SKM-1 treated with dmso at 0.1 percent for 144 hours (cell line): ENCODE data around the gene CNDP2.
A peak's percentile ranks its signal among the peaks of the same experiment; 100 is the strongest.

Experiments
- DNase-seq: peaks from one replicate; lab custom pipeline; 2025; ENCODE audit not compliant: unreplicated experiment; lab: John Stamatoyannopoulos, UW

Gene CNDP2

DNA sequence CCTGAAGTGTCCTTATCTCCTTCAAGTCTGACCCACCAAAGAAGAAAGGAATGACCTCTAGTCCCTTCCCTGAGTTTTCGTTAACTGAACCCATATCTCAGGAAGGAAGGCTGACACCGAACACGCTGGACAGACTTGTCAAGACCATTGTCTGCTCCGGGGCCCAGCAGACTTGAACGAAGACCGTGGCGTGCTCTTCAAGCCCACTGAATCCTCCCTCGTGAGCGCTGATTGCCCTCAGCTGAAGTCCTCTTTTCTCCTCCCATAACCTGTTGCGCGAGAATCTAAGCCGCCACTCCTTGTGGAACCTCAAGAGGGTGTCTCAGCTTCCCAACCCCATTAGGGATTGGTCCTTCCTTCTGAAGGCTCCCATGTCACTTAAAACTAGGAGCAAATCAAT lies 37.5 kb downstream of the CNDP2 start:
- DNase-seq: no peak

DNA sequence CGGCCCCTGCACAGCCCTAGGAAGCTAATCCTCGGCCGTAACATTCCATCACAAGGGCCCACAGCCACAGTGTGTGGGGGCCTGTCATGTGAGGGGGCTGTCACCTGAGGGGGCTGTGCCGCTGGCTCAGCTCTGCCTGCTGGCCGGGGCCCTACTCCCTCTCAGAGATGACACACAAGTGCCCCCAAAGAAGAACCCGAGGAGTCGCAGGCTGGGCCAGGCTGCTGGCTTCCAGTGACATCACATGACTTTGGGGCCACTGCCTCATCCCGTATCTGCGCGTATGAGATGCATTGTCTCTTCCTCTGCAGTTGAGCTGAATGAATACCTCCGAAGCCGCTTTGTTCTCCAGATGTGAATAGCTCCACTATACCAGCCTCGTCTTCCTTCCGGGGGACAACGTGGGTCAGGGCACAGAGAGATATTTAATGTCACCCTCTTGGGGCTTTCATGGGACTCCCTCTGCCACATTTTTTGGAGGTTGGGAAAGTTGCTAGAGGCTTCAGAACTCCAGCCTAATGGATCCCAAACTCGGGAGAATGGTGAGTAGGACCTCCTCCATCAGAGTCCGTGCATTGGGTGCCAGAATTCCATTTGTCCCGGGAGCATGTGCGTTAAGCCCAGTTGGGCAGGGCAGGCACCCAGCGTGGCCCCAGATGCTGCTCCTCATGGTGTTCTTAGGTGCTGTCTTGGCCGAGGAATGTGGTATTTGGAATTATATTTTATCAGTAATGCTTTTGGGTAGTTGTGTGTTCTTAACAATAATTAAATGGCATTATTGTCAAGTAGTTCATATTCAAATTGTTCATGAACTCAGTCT lies 38.2 kb downstream of the CNDP2 start, which contains the start of gene CNDP1:
CNDP1 (plus strand) TSS at position 351 of the 820 bp plus-strand sequence; CDS start at position 519, 168 bp downstream.
- DNase-seq: no peak

DNA sequence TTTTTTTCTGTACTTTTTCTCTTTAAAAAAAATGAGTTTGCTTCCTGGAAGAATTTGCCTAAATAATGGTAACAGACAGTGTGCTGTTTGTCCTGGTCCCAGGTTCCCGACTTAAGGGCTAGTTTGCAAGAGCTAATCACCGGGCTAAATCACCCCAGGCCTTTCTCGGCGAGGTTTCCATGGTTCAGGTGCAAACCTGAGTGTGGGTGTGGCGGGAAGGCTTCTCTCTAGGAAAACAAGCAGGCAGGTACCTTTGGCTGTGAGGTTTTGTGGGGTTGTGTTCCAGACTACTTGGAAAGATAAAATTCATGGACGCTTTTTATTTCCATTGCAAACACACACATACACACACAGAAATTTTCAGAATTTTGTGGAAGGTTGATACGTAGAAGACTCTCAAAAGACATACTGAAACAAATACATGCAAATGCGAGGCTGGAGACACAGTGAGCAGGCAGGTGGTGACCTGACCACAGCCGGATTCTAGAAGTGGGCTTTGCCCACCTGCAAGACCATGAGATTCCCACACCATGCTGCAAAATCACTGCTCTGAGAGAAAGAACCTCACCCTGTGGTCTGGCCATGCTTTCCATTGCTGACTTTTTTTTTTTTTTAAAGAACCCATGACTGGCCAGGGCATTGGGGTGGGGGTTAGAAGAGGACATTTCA lies 39.0 kb downstream of the CNDP2 start:
- no peak for DNase-seq

DNA sequence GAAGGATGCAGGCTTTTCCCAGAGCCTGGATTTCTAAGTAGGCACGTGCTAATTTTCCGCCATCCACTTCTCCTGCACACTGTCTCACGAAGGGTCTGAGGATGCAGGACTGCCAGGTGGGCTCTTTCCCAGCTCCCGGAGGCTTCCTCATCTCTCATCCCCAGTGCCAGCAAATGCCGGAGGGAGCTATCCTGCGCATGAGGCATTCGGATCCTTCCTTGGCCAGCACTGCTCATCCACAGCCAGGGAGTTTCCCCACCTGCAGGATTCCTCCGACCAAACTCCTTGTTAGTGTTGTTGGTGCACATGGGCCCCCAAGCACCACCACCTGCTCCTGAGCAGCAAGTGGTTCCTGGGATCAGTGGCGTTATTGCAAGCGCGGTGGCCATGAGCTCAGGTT lies 43.1 kb downstream of the CNDP2 start:
- no peak for DNase-seq

DNA sequence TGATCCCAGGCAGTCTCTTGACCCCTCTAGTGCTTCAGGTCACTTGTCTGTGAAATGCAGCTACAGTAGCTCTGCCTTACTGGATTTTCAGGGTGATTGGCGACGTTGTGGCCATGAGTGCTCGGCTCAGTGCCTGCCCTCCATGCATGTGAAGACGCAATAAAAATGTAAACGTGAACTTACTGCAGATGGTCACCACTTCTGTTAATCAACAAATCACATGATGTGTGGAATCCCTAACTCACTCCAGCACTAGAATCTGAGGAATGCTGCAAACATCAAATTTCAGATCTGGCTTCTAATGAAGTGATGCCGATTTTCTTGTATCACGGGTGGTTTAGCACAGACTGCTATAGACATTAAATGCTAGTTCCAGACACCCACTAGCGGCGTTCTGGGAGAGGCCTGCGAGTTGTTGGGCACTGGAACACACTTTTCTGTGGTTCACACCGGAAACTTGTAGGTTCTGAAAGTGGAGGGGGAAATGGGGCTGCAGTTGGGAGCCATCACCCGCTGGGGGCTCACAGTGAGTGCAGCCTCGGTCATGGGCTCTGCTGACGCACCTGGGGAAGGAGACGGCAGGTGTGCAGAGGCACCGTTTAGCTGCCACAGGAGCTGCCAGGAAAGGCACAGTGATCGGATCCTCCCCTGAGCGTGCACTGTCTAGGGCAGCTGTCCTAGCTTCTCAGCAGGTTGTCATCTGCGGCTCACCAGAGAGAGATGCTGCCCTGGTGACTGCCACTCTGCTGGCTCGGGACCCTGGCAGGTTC lies 44.7 kb downstream of the CNDP2 start:
- DNase-seq: no peak

DNA sequence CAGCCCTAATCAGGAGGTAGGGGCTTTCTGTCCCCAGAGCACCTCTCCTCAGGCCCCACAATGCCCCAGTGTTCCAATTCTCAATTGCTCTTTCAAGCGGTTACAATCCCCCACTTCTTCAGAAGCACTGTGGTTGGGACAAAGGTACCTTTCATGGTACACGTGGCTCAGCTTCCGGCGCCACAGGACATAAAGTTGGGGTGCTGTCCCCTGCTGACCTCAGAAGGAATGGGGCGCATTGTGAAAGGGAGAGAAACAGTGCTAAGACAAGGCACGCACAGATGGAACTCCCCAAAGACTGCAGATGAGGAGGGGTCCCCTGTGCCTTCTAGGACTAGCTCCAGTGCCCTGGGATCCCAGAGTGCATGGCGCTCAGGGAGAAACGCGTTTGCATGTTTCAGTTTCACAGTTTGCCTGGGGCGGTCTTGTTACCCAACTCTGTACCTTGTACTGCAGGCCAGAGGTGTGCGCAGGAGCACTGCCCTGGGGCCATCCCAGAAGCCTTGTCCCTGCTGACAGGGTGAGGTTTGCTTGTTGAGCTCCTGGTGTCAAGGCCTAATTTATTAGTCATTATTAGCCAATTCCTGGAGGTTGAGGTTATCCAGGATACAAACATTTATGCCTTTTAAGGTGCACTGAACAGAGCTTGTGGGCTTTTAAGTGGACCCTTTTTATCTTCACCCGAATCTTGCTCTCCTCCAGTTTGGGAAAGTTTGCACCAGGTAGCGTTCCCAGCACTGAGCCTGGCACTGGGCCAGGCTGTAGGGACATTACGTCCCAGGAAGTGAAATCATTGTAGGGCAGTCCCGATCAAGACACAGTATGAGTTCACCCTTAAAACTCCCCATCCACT lies 45.8 kb downstream of the CNDP2 start:
- DNase-seq: no peak

DNA sequence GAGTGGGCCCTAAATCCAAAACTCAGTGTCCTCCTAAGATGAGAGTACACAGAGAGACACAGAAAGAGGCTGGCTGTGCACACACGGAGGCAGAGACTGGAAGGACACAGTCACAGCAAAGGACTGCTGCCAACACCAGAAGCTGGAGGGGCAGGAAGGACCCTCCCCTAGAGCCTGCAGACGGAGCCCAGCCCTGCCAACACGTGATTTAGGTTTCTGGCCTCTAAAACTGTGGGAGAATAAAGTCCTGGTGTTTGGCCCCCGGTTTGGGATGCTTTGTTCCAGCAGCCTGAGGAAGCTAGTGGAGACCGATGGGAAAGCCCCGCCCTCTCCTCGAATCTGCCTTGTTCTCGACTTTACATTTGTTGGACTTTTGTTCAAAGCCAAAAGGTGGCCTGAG lies 48.7 kb downstream of the CNDP2 start:
- DNase-seq: no peak

DNA sequence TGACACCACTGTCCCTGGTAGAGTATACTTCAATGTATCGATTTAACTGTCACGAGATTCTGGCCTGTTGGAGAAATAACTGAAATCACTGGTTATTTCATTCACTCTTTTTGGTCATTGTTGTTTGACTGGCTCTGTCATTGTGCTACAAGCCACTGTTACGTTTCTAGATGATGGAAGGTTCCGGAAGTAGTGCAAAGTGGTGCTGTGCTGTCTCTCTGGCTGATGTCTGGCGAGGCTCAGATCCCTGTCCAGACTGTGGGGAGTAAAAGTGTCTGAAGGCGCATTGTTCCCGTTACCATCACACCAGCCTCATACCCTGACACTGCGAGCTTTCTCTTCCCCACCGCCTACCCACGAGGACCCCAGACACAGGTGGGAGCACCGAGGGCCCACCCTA lies 49.8 kb downstream of the CNDP2 start:
- no peak for DNase-seq

DNA sequence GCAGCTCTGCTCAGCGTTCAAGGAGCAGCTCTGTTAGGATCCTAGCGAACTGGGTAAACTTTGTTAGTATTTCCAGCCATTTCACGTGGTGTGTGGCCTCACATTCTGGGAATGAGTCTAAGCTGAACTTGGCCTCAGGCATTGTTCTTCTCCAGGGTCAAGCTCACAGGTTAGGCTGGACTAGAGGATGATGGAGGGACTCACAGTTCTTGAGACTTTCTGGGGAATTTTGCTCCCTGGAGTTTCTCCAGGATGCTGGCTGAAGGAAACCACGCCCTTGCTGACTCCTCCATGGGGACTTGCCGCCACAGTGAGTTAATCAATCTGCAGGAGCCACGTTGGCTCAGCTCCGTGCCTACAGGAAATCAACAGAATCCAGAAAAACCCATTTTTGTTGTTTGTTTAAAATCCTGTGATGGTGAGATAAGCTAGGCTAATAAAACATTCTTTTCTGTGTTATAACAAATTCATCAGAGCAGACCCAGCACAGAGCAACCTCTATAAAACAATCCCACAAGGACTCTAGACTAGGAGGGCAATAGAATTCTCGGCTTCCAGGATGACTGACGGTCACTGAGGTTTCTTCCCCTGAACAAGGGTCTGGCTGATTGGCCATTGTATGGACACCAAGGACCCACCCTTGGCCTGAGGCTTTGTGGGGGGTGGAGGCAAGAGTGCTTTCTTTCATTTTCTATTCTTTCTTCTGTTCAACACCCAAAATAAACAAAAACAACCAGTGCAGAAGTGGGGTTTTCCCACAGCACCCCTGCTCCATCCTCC lies 50.8 kb downstream of the CNDP2 start:
- no peak for DNase-seq

DNA sequence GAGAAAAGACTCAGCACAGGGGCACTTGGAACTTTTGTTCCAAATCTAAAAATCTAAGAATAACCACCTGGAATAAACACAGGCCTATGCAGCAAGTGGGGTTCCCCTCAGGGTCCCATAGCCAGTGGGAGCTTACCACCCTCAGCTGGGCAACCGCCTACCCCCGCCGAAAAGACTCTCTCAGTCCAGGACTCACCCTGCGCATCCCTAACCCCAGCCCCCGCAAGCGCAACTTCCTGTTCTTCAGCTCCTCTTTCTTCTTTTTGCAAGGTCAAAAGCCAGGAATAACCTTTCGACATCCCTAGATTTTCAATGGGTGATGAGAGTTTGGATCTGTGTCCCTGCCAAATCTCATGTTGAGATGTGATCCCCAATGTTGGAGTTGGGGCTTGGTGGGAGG lies 51.7 kb downstream of the CNDP2 start:
- no peak for DNase-seq

DNA sequence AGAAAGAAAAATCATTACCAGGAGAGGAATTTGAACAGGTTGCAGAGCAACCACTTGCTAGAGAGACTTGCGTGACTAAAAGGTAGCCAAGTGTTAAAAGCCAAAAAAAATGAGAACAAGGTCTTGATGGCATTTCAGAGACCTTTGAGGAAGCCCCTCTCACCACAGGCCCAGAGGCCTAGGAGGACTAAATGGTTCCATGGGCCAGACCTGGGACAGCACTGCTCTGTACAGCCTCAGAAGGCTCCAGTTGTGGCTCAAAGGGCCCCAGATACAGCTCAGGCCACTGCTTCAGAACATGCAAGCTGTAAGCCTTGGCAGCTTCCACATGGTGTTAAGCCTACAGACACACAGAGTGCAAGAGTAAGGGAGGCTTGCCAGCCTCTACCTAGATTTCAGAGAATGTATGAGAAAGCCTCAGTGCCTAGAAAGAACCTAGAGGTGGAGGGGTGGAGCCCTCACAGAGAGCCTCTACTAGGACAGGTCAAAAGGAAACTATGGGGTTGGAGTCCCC lies 53.5 kb downstream of the CNDP2 start:
- no peak for DNase-seq

DNA sequence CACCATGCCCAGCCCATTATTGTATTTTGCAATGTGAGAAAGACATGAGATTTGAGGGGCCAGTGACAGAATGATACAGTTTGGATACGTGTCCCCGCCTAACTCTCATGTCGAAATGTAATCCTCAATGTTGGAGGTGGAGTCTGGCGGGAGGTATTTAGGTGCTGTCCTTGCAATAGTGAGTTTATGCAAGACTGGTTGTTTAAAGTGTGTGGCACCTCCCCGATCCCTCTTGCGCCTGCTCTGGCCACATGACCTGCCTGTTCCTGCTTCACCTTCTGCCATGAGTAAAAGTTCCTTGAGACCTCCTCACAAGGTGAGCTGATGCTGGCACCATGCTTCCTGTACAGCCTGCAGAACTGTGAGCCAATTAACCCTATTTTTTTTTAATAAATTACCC lies 54.7 kb downstream of the CNDP2 start:
- DNase-seq: no peak

DNA sequence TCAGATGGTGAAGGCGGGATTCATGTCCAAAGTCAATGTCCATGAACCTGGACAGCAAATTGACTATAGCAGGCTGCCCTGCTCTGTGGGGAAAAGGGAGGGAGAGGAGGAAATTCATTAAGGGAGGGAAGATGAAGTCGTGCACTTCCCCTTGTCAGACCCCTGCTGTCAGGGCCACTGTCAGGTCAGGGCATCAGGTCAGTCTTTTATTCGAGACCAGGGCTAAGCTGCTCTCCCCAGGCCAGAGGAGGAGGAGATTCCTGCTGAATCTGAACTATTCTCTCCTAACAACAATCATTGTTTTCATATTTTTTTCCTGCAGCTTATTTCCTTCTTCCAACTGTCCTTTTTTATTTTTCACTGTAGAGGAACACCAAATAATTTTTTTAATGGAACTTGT lies 55.3 kb downstream of the CNDP2 start:
- DNase-seq: no peak

DNA sequence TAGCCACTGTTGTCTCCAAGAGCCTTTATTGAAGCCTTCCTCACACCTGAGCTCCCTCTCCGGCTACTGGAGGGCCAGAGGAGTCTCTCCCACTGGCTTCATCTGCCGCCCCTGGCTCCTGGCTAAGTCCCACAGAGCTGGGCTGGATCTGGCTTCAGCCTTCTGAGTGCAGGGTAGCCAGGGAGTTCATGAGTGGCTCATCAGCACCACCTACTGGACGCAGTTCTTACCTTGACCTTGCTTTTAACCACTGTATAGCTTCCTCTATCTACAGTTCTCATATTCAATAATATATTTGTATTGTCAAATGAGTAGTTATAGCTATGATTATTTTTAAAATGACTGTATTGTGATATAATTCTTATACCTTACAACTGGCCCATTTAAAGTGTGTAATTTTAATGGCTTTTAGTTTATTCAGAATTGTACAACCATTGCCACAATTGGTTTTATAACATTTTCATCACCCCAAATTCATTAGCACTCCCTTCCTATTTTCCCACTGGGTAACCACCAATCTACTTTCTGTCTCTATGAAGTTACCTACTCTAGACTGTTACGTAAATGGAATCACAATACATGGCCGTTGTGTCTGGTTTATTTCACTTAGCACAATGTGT lies 55.9 kb downstream of the CNDP2 start:
- DNase-seq: peak; percentile 77

DNA sequence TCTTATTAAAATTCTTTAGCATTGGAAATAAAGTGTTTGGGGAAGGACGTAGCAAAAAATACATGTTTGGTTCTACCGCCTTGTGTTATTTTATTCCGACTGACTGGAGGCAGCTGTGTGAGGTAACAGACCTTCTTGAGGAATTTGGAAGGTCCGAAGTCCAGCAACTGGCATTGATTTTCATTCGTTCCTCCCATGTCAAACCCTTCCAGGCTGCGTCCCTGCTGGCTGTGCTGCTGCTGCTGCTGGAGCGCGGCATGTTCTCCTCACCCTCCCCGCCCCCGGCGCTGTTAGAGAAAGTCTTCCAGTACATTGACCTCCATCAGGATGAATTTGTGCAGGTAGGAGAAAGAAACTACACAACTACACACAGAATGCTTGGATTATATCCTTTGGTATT lies 60.0 kb downstream of the CNDP2 start:
- DNase-seq: no peak

DNA sequence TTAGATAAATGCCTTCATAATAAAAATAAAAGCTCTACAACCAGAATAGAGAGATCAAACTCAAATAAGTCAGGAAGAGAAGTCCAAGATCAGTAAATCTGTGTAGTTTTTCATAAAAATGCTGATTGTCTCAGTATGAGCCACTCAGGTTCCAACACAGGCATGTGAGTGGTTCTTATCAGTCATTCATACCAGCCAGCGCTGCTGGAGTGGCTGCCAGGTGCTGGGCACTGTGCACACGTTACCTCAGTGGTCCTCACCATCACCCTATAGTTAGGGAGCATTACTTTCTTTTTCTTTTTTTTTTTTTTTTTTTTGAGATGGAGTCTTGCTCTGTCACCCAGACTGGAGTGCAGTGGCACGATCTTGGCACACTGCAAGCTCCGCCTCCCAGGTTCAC lies 61.9 kb downstream of the CNDP2 start:
- no peak for DNase-seq

DNA sequence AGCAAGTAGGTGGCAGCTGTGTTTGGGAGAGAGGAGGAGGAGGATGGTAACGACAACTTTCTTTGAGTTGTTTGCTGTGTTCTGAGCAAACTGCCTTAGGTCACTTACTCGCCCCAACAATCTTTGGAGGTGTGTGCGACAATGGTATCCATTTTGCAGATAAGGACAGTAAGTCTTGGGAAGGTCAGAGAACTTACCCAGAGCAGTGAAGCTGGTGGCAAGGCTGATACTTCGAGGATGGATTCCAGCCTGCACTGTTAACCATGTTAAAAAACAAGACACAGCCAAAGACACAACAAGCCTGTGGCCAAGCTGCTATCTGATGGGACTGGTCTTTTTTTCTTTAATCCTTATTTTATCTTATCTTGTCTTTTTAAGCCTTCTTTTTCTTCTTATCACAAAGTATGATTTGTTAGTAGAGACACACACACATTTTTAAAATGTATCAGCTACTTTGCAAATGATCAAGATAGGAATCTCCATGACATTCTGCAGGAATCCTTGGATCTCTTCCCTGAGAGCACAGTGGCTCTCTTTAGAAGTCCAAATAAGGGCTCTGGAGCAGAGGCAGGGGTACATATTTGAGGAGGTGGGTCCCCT lies 66.1 kb downstream of the CNDP2 start:
- no peak for DNase-seq

DNA sequence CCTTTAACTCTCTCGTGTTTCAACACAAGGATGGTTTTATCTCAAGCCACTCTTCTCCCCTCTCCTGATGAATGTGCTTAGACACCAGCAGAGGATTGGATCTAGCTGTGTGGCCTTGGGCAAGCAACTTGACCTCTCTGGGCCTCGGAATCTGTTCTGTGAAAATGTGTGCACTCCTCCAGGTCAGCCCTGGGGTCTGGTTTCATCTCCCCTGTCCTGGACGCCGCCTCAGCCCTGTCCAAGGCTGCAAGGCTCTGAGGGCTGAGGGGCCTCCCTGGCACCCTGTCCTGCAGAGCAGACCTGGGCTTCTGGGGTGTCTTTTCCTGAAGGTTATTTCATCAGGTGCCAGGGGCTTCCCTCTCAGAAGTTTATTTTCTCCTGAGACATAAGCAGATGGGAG lies 66.6 kb downstream of the CNDP2 start:
- DNase-seq: no peak

DNA sequence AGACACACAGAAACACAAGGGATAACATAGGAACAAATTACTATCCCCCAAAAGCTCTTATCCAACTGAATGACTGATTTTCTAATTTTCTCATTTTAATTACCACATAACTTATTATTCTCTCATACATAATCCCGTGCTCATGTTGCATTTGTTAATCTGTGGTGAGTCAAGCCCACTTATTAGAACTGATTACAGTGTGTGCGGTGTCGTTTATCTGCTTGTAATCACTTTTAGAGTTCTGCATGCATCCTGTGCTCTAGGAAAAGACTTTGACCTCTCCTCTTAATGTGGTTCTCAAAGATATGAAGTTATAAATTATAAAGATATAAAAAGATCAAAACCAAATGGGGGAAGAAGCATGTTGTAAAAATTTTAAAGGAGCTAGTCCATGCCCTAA lies 67.8 kb downstream of the CNDP2 start:
- no peak for DNase-seq
